HTR-8/SVneo (cell line): ENCODE data around the gene CPNE6.
"Not testable (repeated sequence)": the region's sequence is repeated elsewhere in the genome, so short reads cannot be mapped to it uniquely, and the experiment has no call there.

ENCODE experiments used
- DNase-seq: peaks from one replicate; pipeline ENCODE4 v3.0.0; 2011; ENCODE audit warnings: low spot score, mixed read lengths; ENCODE audit not compliant: insufficient read length
- FAIRE-seq: peaks from 2 replicates; lab custom pipeline; 2011; peaks lifted over from hg19 to GRCh38; lab: Jason Lieb, UNC

CPNE6 gene

DNA sequence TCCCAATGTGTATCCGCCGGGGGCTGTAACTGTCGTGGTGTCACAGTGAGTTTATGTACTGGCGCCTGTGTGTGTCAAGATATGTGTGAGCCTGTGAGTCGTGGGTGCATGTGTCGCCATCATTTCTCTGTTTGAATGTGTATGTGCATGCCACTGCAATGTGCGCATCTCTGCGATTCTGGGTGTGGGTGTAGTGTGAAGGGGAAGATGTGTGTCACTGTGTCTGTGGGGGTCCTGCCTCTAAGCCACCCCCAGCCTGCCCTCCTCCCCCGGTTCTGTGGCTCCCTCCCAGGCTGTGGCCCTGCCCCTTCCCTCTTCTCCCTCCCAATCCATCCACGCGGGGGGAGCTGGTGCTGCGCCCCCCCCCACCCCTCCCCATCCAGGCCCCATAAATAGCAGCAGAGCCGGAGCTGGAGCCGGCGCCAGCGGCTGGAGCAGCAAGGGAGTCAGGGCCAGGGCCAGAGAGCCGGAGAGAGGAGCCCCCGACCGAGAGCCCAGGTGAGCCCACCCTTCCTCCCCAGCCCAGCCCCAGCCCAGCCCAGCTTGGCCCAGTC, at the start of gene CPNE6:
TSS of gene CPNE6 (plus strand) at position 419 of the 554 bp plus-strand sequence. CDS start 1,375 bp downstream, outside the sequence.
- FAIRE-seq (no peak), DNase-seq (no peak)

DNA sequence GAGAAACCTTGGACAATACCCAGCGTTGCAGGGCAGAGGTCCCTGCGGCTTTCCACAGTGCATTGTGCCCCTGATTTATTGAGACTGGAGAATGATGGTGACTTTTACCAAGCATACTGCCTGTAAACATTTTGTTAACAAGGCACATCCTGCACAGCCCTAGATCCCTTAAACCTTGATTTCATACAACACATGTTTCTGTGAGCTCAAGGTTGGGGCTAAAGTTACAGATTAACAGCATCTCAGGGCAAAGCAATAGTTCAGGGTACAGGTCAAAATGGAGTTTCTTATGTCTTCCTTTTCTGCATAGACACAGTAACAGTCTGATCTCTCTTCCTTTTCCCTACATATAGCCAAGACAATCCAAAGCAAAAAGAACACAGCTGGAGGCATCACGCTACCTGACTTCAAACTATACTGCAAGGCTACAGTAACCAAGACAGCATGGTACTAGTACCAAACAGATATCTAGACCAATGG, 46.4 kb upstream of the CPNE6 start:
- DNase-seq, FAIRE-seq: not testable (repeated sequence)

DNA sequence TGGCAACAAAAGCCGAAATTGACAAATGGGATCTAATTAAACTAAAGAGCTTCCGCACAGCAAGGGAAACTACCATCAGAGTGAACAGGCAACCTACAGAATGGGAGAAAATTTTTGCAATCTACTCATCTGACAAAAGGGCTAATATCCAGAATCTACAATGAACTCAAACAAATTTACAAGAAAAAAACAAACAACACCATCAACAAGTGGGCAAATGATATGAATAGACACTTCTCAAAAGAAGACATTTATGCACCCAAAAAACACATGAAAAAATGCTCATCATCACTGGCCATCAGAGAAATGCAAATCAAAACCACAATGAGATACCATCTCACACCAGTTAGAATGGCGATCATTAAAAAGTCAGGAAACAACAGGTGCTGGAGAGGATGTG, 41.7 kb upstream of the CPNE6 start:
- FAIRE-seq, DNase-seq: not testable (repeated sequence)

DNA sequence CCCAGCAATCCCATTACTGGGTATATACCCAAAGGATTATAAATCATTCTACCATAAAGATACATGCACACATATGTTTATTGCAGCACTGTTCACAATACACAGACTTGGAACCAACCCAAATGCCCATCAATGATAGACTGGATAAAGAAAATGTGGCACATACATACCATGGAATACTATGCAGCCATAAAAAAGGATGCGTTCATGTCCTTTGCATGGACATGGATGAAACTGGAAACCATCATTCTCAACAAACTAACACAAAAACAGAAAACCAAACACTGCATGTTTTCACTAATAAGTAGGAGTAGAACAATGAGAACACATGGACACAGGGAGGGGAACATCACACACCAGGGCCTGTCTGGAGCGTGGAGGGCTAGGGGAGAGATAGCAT, 40.0 kb upstream of the CPNE6 start:
- DNase-seq, FAIRE-seq: not testable (repeated sequence)

DNA sequence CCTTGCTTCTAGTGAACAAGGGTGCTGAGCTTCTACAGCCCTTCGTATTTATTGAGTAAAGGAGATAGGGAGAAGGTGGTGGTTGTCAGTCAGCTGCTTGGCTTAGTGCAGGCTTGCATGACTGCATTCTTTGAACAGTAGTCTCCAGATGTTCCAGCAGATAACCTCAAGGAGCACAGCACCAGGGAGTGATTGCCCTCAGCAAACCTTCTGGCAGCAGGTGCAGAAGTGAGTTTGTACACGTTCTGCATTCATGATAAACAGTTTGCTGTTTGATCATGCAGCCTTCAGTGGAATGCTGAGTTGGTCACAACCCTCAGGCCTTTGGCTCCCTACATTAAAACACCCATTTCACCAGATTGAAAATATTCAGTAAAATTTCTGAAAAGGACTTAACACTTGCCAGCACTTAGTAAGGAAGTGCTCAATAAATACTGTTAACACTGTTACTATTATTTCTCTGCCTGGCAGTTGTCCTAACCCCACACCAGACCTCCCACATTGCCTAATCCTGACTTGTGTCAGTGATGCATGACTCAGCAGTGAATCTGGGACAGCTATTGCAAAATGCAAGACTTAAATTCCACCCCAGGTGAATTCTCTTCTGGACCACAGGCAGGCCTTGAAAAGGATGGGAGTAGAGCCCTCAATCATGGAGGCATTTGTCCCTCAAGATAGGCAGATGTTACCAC, 38.5 kb upstream of the CPNE6 start:
- DNase-seq, result no peak

DNA sequence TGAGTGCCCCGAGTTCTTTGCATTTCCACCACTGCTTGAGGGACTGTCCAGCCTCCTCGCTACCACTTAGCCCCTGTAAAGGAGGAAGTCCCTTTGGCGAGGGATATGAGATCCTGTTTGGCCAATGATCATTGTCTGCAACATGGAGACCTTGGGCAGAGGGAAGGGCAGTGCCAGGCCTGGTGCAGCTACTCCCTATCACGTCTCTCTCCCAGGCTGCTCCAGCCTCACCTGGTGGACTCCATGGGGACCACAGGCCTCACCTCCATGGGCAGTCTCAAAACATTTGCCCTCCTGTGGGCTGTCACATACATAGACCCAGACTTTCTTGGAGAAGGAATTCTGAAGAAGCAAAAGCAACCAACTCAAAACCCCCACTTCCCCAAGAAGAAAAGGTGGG, 35.6 kb upstream of the CPNE6 start:
- FAIRE-seq, DNase-seq: not testable (repeated sequence)

More for the DNA sequence above, 38.5 kb upstream of the CPNE6 start:
- FAIRE-seq, result no peak

DNA sequence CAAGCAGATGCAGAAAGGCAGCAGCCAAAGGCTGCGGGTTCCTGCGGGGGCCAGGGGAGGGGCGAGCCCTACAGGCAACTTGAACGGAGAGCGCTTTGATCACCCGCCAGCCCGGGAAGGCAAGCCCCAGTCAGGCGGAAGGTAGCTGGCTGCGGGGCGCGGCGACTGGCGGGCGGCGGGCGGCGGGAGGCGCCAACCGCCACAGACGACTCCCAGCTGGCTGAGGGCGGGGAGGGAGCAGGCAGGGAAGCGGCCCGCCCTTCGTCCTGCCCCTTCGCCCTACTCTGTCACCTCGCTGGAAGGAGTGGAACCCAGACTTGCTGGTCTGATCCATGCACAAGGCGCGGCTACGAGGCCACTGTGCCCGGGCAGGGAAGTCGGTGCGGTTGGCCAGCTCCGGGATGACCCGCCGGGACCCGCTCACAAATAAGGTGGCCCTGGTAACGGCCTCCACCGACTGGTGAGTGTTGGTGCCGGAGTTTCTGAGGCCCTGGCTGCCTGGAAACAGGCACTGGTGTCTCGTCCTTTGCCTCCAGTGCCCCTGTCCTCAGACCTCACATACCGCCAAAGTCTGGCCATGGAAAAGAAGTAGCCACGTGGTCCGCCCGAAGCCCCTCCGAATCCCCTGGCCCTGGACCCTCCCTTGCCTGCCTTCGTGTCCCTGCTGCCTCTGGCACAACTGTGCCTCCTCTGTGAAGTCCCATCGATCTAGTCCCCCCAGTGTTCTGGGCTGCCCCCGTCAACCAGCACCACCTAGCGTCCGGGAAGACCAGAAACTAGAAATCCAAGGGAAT, 35.0 kb upstream of the CPNE6 start:
- no peak for FAIRE-seq
- peak; percentile 66 for DNase-seq

DNA sequence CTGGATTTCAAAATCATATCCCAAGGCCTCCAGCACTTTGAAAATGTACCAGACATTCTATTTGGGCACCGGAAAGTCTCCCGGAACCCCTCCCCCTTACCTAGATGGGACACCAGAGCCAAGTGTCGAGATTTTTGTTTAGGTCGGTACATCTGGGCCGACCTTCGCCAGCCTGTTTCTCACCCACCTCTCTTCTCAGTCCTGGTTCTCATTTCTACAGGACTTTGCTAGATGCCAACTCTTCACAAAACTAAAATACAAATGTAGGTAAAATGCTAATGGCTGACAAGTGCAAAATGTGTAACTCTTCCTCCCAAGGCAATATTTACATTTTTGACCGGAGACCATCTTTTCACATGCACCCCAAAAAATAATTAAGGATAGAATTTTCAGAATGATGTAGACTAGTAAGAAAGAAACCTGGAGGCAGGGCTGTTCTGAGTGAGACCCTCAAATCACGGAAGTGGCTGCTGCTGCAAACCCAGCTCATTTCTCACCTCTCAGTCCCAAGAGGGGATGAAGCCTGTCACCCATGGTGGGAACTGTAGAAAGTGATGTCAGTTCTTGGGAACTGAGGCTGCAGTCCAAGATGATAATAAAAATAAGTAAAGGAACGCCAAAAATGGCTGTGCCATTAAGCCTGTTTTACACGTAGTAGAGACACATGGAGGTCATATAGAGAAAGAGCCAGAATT, 34.3 kb upstream of the CPNE6 start:
- DNase-seq, FAIRE-seq: not testable (repeated sequence)

DNA sequence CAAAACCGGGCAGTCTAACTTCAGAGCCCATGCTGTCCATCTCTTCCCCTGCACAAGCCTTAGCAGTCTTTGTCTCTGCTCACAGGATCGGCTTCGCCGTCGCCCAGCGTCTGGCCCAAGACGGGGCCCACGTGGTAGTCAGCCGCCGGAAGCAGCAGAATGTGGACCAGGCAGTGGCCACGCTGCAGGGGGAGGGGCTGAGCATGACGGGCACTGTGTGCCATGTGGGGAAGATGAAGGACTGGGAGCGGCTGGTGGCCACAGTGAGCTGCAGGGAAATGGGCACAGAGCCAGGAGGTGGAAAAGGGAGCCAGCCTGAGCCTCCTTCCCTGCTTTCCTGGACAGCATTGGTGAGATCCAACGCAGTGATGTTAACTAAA, 33.7 kb upstream of the CPNE6 start:
- no peak for FAIRE-seq
- no peak for DNase-seq

DNA sequence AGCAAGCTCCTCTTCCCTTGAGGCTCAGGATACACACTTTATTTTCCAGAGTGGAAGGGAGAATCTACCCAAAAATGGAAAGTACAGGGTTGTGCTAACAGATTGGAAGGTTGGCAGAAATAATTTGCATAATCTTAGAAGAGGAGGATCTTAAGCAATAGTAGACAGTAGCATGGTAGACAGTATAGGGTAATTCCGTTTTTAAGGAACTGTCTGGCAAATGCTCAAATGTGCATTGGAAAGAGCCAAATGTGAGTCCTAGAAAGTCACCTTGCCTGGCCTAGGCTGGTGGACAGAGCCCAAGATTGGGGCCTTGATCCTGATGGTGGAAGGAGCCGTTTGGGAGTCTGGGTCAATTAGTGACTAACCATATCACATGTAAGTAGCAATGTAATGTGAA, 32.7 kb upstream of the CPNE6 start:
- FAIRE-seq (no peak), DNase-seq (no peak)

DNA sequence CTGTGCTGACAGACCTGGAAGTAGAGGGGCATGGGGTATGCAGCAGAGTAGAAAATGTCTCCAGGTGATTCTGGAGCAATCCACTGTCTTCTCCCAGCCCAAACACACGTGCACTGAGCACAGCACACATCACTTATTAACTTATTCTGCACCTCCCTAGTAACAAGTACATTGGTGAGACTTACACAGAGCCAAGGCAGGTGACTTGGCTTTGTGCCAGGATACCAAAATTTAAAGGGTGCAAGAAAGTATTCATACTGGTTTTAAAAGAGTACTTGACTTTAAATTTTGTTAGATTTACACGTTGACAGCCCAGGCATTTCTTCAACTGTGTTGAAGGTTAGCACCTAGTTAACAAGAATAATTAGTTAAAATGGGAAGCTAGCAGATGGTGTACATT, 30.7 kb upstream of the CPNE6 start:
- no peak for DNase-seq
- FAIRE-seq, result no peak

DNA sequence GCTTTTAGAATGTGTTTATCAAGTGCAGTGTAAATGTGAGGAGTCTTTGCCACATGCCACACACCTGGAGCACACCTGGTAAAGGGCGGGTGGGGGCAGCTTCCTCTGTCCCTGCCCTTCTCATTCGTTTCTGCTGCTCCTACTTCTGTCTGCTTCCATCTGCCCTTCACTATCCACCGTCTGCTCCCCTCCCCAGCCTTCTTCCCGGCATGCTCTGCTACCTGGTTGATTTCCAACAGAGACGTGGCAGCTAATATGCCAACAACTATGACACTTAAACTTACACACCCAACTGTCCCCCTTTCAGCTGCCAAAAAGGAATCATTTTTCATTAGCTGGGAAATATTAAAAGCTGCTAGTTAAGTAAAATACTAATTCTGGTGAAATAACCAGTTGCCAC, 28.6 kb upstream of the CPNE6 start:
- FAIRE-seq (no peak), DNase-seq (no peak)

DNA sequence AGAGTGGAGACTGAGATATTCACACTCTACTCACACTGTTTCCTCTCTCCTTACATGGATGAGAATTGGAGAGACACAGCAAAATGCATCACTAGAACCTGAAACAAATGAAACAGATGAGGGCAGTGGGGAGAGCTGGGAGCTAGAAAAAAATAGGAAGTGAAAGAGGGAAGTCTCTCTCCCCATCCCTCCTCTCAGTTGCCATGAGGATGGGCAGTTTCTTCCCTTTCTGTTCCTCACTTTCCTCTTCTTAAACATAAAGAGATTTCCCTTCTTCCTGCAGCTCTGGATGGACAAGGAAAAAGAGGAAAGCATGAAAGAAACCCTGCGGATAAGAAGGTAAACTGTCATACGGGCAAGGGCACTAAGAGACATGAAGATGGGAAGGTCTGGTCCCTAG, 22.4 kb upstream of the CPNE6 start:
- not testable (repeated sequence) for DNase-seq, FAIRE-seq

DNA sequence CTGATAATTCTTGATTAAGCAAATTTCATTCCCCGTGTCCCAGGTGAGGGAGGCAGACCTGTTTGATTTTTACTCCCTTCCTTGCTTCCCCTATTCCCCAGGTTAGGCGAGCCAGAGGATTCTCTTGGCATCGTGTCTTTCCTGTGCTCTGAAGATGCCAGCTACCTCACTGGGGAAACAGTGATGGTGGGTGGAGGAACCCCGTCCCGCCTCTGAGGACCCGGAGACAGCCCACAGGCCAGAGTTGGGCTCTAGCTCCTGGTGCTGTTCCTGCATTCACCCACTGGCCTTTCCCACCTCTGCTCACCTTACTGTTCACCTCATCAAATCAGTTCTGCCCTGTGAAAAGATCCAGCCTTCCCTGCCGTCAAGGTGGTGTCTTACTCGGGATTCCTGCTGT, 20.6 kb upstream of the CPNE6 start:
- FAIRE-seq, DNase-seq: not testable (repeated sequence)

DNA sequence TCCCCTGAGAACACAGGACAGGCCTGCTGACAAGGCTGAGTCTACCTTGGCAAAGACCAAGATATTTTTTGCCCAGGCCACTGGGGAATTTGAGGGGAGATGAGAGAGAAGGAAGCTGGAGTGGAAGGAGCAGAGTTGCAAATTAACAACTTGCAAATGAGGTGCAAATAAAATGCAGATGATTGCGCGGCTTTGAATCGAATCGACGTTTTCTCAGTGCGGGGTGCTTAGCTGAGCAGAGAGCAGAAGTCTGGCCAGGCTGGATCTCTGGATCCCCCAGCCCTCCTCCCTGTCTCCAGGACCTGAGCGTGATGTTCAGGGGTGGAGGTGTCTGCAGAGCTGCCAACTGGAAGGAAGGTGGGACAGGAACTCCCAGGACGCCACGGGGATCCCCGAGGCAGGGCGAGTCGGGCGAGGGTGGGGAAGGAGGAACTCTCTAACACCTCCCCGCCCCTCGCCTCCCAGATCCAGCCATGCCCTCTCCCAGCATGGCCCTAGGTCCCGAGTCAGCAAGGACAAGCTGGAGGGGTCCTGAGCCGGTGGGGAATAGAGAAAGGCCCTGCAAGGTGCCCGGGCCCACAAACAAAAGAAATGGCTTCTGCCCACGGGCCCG, 20.1 kb upstream of the CPNE6 start:
- no peak for DNase-seq
- FAIRE-seq, result no peak

DNA sequence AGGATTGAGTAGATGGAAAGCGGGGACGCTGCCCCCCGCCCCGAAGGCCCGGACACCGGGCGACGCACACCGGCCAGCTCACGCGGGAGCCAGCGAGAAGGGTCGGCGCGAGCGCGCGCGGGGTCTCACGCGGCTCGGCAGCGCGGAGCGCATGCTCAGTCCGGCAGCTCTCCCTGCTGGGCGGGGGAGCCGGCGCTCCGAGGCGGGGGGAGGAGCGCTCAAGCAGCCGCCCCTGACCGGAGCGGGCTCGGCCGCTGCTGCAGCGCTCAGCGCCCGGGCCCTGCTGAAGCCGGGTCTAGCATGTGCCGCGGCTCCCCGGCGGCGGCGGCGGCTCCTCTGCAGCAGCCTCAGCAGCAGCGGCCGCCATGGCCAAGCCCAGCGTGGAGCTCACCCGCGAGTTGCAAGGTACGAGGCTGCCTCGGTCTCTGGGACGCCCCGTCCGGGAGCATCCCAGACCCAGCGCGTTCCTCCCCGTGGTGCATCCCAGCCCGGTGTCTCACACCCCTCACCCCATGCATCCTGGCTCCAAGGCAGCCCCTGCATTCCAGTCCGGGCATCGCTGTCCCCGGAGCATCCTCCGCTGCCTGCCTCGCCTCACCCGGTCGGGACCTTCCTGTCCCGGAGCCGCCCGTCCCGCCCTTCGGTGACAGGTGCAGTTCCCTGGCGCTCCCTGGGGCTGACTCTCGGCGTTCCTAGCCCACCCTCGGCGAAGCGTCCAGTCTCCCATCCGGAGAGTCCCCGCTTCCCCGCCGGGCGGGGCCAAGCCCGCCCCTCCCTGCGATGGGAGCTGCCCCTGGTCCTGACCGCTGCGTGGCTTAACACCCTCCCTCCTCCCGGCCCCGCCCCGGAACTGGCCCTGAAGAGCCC, 19.3 kb upstream of the CPNE6 start, which contains the start of gene CARMIL3:
TSS of gene CARMIL3 (plus strand) at position 221 of the 867 bp plus-strand sequence. CDS start at position 366, 145 bp downstream.
- FAIRE-seq, result no peak
- DNase-seq, result peak; percentile 39

DNA sequence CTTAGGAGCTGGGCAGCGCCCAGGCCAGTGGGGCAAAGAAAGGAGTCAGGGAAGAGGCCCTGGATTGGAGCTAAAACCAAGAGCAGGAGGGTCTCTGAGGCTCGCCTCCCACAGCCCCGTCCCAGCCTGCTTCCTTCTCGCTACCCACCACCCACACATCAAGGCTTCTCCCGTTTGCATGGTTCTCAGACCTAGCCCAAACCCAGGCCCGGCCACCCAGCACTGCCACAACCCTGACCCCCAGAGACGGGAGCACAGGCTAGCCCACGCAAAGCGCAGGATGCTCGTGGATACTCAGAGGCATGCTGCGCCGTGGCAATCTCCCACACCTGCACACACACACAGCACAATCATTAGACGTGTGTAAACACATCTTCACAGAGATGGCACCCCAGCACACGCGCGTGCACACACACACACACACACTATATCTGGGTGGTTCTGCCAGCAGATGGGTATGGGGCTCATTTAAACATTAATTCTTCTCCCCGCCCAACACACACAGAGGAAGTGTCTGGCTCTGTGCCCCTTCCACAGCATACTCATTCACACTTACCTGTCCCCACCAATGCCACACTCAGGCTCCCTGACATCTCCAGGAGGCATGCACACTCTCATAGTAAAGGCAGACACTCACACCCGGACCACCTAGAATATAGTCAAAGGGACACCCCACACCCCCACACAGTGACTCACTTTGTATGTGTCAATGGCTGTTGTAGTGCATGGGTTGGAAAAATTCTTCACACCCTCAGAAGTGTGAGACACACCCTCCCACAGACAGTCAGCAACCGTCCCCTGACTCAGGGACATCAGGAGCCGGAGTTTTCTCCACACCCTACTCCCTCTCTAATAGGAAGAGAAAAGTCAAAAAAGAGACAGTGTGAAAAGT, 18.5 kb upstream of the CPNE6 start:
- DNase-seq (no peak), FAIRE-seq (no peak)
